ENCODE data around the gene CACNB2.

CACNB2 gene

GRCh38 chr10:18233775-18234174, 93.6 kb downstream of the CACNB2 start:
- no peaks in the 10 kb centered on the region for H3K27me3 ChIP-seq (ENCODE audit: insufficient read depth, poor library complexity, severe bottlenecking)
- no peak for TF ChIP-seq GABPA (IDR thresholded peaks at IDR 0.05; ENCODE audit: low read depth)
- H3K4me3 ChIP-seq (replicated peaks; ENCODE audit: insufficient read depth, low read length): no peak overlapping the region
- DNase-seq (ENCODE audit: low read depth in 1 of 2, low spot score in 1 of 2): no peak
- H3K27ac ChIP-seq (replicated peaks): no peak overlapping the region

GRCh38 chr10:18235477-18235876, 95.3 kb downstream of the CACNB2 start:
- TF ChIP-seq CTCF (IDR thresholded peaks at IDR 0.05; ENCODE audit: insufficient read depth, low read length): no peak
- no peak for TF ChIP-seq REST (IDR thresholded peaks at IDR 0.05; ENCODE audit: insufficient replicate concordance, low read depth)
- TF ChIP-seq SPI1 (IDR thresholded peaks at IDR 0.05; ENCODE audit: borderline replicate concordance, low read depth): no peak
- no peak for TF ChIP-seq POLR2AphosphoS5 (IDR thresholded peaks at IDR 0.05; ENCODE audit: low read depth)
- TF ChIP-seq GABPA (IDR thresholded peaks at IDR 0.05; ENCODE audit: low read depth): no peak
- no peak for DNase-seq (ENCODE audit: low read depth in 1 of 2, low spot score in 1 of 2)
- H3K27ac ChIP-seq (replicated peaks): no peak overlapping the region
- no peak overlapping the region for H3K4me3 ChIP-seq (replicated peaks; ENCODE audit: insufficient read depth, low read length)
- H3K27me3 ChIP-seq (ENCODE audit: insufficient read depth, poor library complexity, severe bottlenecking): no peaks in the 10 kb centered on the region

- H3K27me3 ChIP-seq (ENCODE audit: insufficient read depth, poor library complexity, severe bottlenecking): no peaks in the 10 kb centered on the region
- no peak for DNase-seq (ENCODE audit: low read depth in 1 of 2, low spot score in 1 of 2)
- H3K4me3 ChIP-seq (replicated peaks; ENCODE audit: insufficient read depth, low read length): no peak overlapping the region
- H3K27ac ChIP-seq (replicated peaks): no peak overlapping the region
- no peak for TF ChIP-seq REST (IDR thresholded peaks at IDR 0.05; ENCODE audit: insufficient replicate concordance, low read depth)
- TF ChIP-seq CTCF (IDR thresholded peaks at IDR 0.05; ENCODE audit: insufficient read depth, low read length): no peak
- TF ChIP-seq SPI1 (IDR thresholded peaks at IDR 0.05; ENCODE audit: borderline replicate concordance, low read depth): no peak
- no peak for TF ChIP-seq POLR2AphosphoS5 (IDR thresholded peaks at IDR 0.05; ENCODE audit: low read depth)
- TF ChIP-seq GABPA (IDR thresholded peaks at IDR 0.05; ENCODE audit: low read depth): no peak
Measured at GRCh38 chr10:18236756-18237155, 96.5 kb downstream of the CACNB2 start.

GRCh38 chr10:18238870-18239485, 98.8 kb downstream of the CACNB2 start:
- Histone ChIP-seq H3K4me3 (replicated peaks; ENCODE audit: insufficient read depth, low read length) (no peak overlapping the region), H3K27me3 (ENCODE audit: insufficient read depth, poor library complexity, severe bottlenecking) (no peaks in the 10 kb centered on the region), H3K27ac (replicated peaks) (no peak overlapping the region)
- DNase-seq (ENCODE audit: low read depth in 1 of 2, low spot score in 1 of 2): no peak
- no peak for TF ChIP-seq POLR2AphosphoS5 (IDR thresholded peaks at IDR 0.05; ENCODE audit: low read depth)
- no peak for TF ChIP-seq GABPA (IDR thresholded peaks at IDR 0.05; ENCODE audit: low read depth)
- TF ChIP-seq REST (IDR thresholded peaks at IDR 0.05; ENCODE audit: insufficient replicate concordance, low read depth): no peak
- TF ChIP-seq CTCF (IDR thresholded peaks at IDR 0.05; ENCODE audit: insufficient read depth, low read length): no peak
- no peak for TF ChIP-seq SPI1 (IDR thresholded peaks at IDR 0.05; ENCODE audit: borderline replicate concordance, low read depth)

Data from HL-60 (cell line).